Measurements from ENCODE around the gene CCNA2.

The CCNA2 gene

GRCh38 chr4:121800961-121801714 lies 22.5 kb downstream of the CCNA2 start, which contains the start of gene EXOSC9:
Gene EXOSC9 (plus strand): TSS chr4:121801323. CDS start chr4:121801425, 102 bp downstream.
- DNase-seq = peak; percentile 91

GRCh38 chr4:121800638-121800960 lies 23.1 kb downstream of the CCNA2 start:
- no peak for DNase-seq

- no peak for DNase-seq
These were observed 23.7 kb downstream of the CCNA2 start for GRCh38 chr4:121799867-121800501.

- DNase-seq = no peak
These were observed 24.4 kb downstream of the CCNA2 start for GRCh38 chr4:121799208-121799823.

- no peak for DNase-seq
These were observed 27.4 kb downstream of the CCNA2 start for GRCh38 chr4:121796283-121796682.

- no peak for DNase-seq
These were observed 29.0 kb downstream of the CCNA2 start for GRCh38 chr4:121794505-121795188.

GRCh38 chr4:121792966-121793365 lies 30.7 kb downstream of the CCNA2 start:
- DNase-seq = no peak

GRCh38 chr4:121791481-121791880 lies 32.2 kb downstream of the CCNA2 start:
- no peak for DNase-seq

GRCh38 chr4:121790976-121791375 lies 32.7 kb downstream of the CCNA2 start:
- no peak for DNase-seq

- no peak for DNase-seq
These were observed 33.5 kb downstream of the CCNA2 start for GRCh38 chr4:121789960-121790829.

GRCh38 chr4:121789455-121789854 lies 34.2 kb downstream of the CCNA2 start:
- DNase-seq = no peak

- no peak for DNase-seq
These were observed 34.8 kb downstream of the CCNA2 start for GRCh38 chr4:121788896-121789295.

- no peak for DNase-seq
These were observed 37.5 kb downstream of the CCNA2 start for GRCh38 chr4:121786221-121786620.

GRCh38 chr4:121785479-121785878 lies 38.2 kb downstream of the CCNA2 start:
- DNase-seq = no peak

GRCh38 chr4:121784975-121785374 lies 38.7 kb downstream of the CCNA2 start:
- no peak for DNase-seq

GRCh38 chr4:121784401-121784800 lies 39.3 kb downstream of the CCNA2 start:
- no peak for DNase-seq

- no peak for DNase-seq
These were observed 40.5 kb downstream of the CCNA2 start for GRCh38 chr4:121783210-121783609.

- DNase-seq = no peak
These were observed 44.6 kb downstream of the CCNA2 start for GRCh38 chr4:121778991-121779628.

- no peak for DNase-seq
These were observed 46.1 kb downstream of the CCNA2 start for GRCh38 chr4:121777625-121778024.

GRCh38 chr4:121776610-121777401 lies 46.9 kb downstream of the CCNA2 start:
- DNase-seq = no peak

GRCh38 chr4:121773883-121774282 lies 49.8 kb downstream of the CCNA2 start:
- no peak for DNase-seq

Data from activated effector memory CD4-positive, alpha-beta T cell treated with Interleukin-2 at 50 U/mL for 16 hours (primary cell).